A549 (cell line): ENCODE results near the gene AAGAB.

Source experiments
- CTCF ChIP-seq: fragments of >200 bp; sonication (Bioruptor Twin); formaldehyde crosslinking; IDR thresholded peaks from 3 replicates; pipeline ENCODE4 v1.5.1; 2016
- EP300 ChIP-seq, 2 experiments: fragments of >200 bp; sonication (Bioruptor Twin); formaldehyde crosslinking; IDR thresholded peaks; 2 replicates in 1 of 2; 3 replicates in 1 of 2; pipeline ENCODE4 v1.6.1; 2016 to 2017
- KDM5A ChIP-seq: fragments of 200-600 bp; sonication (generic); IDR thresholded peaks from 2 replicates; pipeline ENCODE4 v1.6.1; 2016; ENCODE audit warnings: antibody characterized with exemption, mild to moderate bottlenecking
- MAX ChIP-seq: IDR thresholded peaks from 2 replicates; pipeline ENCODE4 v1.6.1; 2012
- POLR2A ChIP-seq: IDR thresholded peaks from 2 replicates; pipeline ENCODE4 v1.6.1; 2012; ENCODE audit warnings: mild to moderate bottlenecking, low read length
- TF ChIP-seq, protein P1 (sequence below): fragments of 450-650 bp; IDR thresholded peaks from 2 replicates; pipeline ENCODE4 v1.6.1; 2014; ENCODE audit warnings: antibody characterized with exemption

DNA sequence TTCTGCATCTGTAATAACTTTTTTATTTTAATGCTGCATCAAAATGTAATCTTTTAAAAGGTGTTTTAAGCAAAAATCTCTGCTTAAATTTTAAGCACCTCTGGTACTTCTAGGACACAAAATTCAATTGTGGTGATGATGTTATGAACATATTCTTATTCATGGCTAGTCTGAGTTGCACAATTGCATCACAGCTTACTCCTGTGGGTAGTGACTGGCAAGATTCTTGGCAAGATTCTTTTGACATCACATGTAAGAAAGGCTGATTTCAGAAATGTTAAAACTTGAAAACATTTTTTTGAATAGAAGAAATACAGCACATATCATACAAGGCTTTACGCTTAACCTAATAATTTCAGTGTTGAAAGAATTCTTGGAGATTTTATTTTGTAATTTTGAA, 35.9 kb upstream of the AAGAB start:
- TF ChIP-seq POLR2A (no peak), EP300 (IDR thresholded peaks at IDR 0.05) (no peak), CTCF (no peak), KDM5A (no peak), MAX (no peak)
- TF ChIP-seq, protein P1, sequence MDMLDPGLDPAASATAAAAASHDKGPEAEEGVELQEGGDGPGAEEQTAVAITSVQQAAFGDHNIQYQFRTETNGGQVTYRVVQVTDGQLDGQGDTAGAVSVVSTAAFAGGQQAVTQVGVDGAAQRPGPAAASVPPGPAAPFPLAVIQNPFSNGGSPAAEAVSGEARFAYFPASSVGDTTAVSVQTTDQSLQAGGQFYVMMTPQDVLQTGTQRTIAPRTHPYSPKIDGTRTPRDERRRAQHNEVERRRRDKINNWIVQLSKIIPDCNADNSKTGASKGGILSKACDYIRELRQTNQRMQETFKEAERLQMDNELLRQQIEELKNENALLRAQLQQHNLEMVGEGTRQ, result no peak
